ENCODE measurements around the gene WDTC1. TPM values are rescaled to one million over a fixed set of nuclear protein-coding genes. Genes with fewer than 3 reads are reported as not detected.

Gene WDTC1
- total and polyA plus RNA-seq, 9 of the 15 experiments (the other 6 are each of a cell fraction or from before 2014, with no cell fraction given), result 0.18 to 32.3 (median 8.8) TPM

DNA sequence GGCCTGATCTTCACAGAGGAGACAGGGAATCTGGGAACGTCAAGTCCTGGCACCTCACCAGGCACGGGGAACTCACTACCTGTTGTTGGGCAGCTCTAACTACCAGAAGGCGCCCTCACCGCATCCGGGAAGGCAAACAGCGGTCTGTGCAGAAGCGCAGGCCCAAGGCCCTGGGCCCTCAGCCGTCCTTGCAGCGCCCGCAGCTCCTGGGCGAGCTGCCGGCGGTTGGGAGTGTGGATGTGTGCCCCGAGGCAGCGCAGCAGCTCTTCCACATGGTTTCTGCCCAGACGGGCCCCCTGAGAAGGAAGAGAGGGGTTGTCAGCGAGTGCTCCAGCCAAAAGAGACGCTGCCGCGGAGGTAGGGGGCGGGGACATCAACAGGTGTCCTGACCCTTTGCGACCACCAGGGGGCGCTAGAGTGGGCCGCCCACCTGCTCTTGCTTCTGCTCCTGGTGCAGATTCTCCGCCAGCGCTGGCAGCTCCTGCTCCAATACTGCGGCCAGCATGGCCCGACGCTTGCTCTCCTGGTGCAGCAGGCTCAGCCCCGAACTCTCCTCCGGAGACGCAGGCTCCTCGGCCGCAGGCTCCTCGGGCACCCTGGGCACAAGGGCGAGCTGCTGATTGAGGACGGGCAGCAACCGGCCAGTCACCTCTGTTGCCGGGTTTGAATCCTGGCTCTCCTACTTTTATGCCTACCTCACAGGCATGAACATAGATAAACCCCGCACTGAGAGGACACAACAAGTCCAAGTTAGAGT is 123.0 kb downstream of the WDTC1 start (continued):
- TF ChIP-seq, protein P1, sequence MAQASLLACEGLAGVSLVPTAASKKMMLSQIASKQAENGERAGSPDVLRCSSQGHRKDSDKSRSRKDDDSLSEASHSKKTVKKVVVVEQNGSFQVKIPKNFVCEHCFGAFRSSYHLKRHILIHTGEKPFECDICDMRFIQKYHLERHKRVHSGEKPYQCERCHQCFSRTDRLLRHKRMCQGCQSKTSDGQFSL (CRISPR knock-in tag; IDR thresholded peaks at IDR 0.05), result no peak
- TF ChIP-seq, protein P1 (tag; IDR thresholded peaks at IDR 0.05), result no peak
- TF ChIP-seq CCAR2 (IDR thresholded peaks at IDR 0.05; ENCODE audit: low read depth, low read length) (no peak), POLR2G (IDR thresholded peaks at IDR 0.05; ENCODE audit: low read depth, low read length) (peak; percentile 31; the same call in 1 of the 2 replicates), FOXA3 (CRISPR knock-in tag; conservative IDR thresholded peaks at IDR 0.05 in 1 of 2, IDR thresholded peaks at IDR 0.05 in 1 of 2) (0 out of 4 replicates have a peak, but pooled peaks of 1 of the 2 experiments have one; percentile 21), HDAC8 (tag; IDR thresholded peaks at IDR 0.05) (peak; percentile 51; the same call in 1 of the 2 replicates), MTA2 (IDR thresholded peaks at IDR 0.05; ENCODE audit: low read depth) (no peak), ZNF584 (CRISPR knock-in tag; IDR thresholded peaks at IDR 0.05; ENCODE audit: low read depth) (no peak), HNRNPUL1 (IDR thresholded peaks at IDR 0.05; ENCODE audit: low read length) (no peak), ESRRA (IDR thresholded peaks at IDR 0.05; ENCODE audit: borderline replicate concordance, low read depth) (peak; percentile 32; the same call in 1 of the 2 replicates), CEBPG (CRISPR knock-in tag; IDR thresholded peaks at IDR 0.05) (no peak), CEBPG (tag; conservative IDR thresholded peaks at IDR 0.05 in 1 of 2, IDR thresholded peaks at IDR 0.05 in 1 of 2) (no peak), TAF9B (IDR thresholded peaks at IDR 0.05; ENCODE audit: partially characterized antibody) (no peak), PPARD (CRISPR knock-in tag; IDR thresholded peaks at IDR 0.05) (no peak), PYGO2 (tag; IDR thresholded peaks at IDR 0.05) (no peak), POLR2AphosphoS5 (IDR thresholded peaks at IDR 0.05; ENCODE audit: control insufficient read depth, insufficient read depth, low read depth, low read length) (no peak), YY1 (IDR thresholded peaks at IDR 0.05; ENCODE audit: borderline replicate concordance in 1 of 3, control insufficient read depth in 1 of 3, extremely low read depth in 1 of 3, insufficient read depth in 3 of 3, insufficient read length in 1 of 3, insufficient replicate concordance in 2 of 3, low read depth in 1 of 3, low read length in 2 of 3) (peak in 1 of 3 experiments; percentile 52)
- TF ChIP-seq, protein P2, sequence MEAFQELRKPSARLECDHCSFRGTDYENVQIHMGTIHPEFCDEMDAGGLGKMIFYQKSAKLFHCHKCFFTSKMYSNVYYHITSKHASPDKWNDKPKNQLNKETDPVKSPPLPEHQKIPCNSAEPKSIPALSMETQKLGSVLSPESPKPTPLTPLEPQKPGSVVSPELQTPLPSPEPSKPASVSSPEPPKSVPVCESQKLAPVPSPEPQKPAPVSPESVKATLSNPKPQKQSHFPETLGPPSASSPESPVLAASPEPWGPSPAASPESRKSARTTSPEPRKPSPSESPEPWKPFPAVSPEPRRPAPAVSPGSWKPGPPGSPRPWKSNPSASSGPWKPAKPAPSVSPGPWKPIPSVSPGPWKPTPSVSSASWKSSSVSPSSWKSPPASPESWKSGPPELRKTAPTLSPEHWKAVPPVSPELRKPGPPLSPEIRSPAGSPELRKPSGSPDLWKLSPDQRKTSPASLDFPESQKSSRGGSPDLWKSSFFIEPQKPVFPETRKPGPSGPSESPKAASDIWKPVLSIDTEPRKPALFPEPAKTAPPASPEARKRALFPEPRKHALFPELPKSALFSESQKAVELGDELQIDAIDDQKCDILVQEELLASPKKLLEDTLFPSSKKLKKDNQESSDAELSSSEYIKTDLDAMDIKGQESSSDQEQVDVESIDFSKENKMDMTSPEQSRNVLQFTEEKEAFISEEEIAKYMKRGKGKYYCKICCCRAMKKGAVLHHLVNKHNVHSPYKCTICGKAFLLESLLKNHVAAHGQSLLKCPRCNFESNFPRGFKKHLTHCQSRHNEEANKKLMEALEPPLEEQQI (IDR thresholded peaks at IDR 0.05), result no peak
- TF ChIP-seq, protein P3, sequence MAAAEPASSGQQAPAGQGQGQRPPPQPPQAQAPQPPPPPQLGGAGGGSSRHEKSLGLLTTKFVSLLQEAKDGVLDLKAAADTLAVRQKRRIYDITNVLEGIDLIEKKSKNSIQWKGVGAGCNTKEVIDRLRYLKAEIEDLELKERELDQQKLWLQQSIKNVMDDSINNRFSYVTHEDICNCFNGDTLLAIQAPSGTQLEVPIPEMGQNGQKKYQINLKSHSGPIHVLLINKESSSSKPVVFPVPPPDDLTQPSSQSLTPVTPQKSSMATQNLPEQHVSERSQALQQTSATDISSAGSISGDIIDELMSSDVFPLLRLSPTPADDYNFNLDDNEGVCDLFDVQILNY (CRISPR knock-in tag; IDR thresholded peaks at IDR 0.05), result no peak
- TF ChIP-seq, protein P4, sequence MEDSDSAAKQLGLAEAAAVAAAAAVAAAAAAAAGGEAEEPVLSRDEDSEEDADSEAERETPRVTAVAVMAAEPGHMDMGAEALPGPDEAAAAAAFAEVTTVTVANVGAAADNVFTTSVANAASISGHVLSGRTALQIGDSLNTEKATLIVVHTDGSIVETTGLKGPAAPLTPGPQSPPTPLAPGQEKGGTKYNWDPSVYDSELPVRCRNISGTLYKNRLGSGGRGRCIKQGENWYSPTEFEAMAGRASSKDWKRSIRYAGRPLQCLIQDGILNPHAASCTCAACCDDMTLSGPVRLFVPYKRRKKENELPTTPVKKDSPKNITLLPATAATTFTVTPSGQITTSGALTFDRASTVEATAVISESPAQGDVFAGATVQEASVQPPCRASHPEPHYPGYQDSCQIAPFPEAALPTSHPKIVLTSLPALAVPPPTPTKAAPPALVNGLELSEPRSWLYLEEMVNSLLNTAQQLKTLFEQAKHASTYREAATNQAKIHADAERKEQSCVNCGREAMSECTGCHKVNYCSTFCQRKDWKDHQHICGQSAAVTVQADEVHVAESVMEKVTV (CRISPR knock-in tag; IDR thresholded peaks at IDR 0.05), result peak; percentile 45; the same call in 1 of the 2 replicates

Measured in K562 (cell line).